Vagina (tissue), 2 donors: ENCODE results near the gene GATA3. TPM values are rescaled to one million over a fixed set of nuclear protein-coding genes. Genes with fewer than 3 reads are reported as not detected.

Source experiments
- DNase-seq, 2 donors: peaks; one replicate each; pipeline ENCODE4 v3.0.0-alpha.2; 2017; ENCODE audit errors: extremely low spot score in 2 of 2
- H3K27ac ChIP-seq: fragments of 200-600 bp; sonication (generic); one replicate; pipeline ENCODE4 v1.5.1; 2019
- H3K27me3 ChIP-seq: fragments of 200-600 bp; sonication (generic); one replicate; pipeline ENCODE4 v1.5.1; 2019
- H3K36me3 ChIP-seq, 2 donors: fragments of 200-600 bp; sonication (generic); one replicate each; pipeline ENCODE4 v1.5.1; 2017 to 2019
- H3K4me1 ChIP-seq: fragments of 200-600 bp; sonication (generic); one replicate; pipeline ENCODE4 v1.5.1; 2019
- H3K4me3 ChIP-seq, 2 donors: fragments of 200-600 bp; sonication (generic); 1 replicate in 1 of 2; 2 replicates in 1 of 2; pipeline ENCODE4 v1.5.1; 2016 to 2019
- H3K9me3 ChIP-seq: fragments of 200-600 bp; sonication (generic); one replicate; pipeline ENCODE4 v1.5.1; 2019
- CTCF ChIP-seq, 3 experiments: fragments of 450-650 bp in 2 of 3; fragments of 200-600 bp in 1 of 3; sonication (generic) in 1 of 3; IDR thresholded peaks; one replicate each; pipeline ENCODE4 v1.5.1; 2017 to 2019; ENCODE audit warnings: antibody characterized with exemption in 3 of 3, mild to moderate bottlenecking in 2 of 3, moderate library complexity in 2 of 3
- POLR2A ChIP-seq, 2 donors: fragments of 450-650 bp; IDR thresholded peaks; one replicate each; pipeline ENCODE4 v1.6.1; 2017; ENCODE audit warnings: antibody characterized with exemption in 2 of 2, mild to moderate bottlenecking in 2 of 2, moderate library complexity in 2 of 2
- POLR2AphosphoS5 ChIP-seq, 2 donors: sonication (generic); formaldehyde crosslinking; IDR thresholded peaks; one replicate each; pipeline ENCODE4 v1.9.0; 2017; ENCODE audit warnings: antibody characterized with exemption in 2 of 2, mild to moderate bottlenecking in 2 of 2, low read depth in 1 of 2; ENCODE audit not compliant: insufficient read depth in 1 of 2
- intact Hi-C: fragments of 100-400 bp; cut with DNase I; formaldehyde crosslinking; loops from one replicate; pipeline ENCODE4 v1.15.1; 2023
- total RNA-seq: library from RNA; depleted of rRNA; stranded (reverse); fragments of >200 nt; gene quantifications from one replicate; pipeline ENCODE4 v1.2.3, GENCODE V29; 2016

Gene GATA3
- total RNA-seq, 1 donor from 2014 or later, result 8.6 TPM

DNA sequence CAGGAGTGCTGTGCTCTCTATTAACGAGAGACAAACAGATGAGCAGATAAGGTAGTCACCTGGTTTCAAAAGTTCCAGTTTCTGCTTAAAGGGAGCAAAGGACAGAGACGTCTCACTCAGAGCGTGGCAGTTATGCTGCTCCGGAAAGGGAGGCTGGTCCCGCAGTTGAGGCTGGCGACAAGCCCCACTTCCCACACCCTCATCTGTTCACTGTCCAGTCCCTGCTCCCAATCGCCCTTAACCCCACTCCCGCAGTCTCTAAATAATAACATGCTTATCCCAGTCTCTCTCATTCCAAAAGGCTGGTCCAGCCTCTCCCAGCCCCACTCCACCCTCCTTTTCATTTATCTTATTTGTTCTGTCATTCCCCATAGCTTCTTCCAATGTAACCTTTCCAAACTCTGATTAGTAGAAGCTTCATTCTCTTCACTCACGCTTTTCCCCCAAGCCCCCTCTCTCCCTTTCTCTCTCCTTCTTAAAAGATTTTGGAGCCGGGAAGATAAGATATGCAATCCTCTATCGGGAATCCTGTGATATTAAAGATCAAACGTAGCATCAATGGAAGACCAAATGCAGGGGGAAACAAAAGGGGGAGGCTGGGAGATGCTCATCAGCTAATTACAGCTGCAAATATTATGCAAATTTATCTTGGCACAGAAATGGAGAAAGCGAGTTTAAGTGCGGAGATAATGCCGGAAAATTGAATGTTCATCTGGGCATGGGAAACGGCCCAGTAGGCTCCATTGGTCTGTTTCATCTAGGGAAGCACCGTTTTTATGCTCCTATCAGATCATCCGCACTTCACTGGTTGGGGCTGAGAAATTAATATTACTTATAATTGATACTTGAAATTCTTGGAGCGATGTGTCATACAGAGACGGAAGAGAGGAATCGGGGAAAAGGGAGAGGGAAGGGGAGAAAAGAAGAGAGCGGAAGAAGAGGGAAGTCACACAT lies 16.3 kb upstream of the GATA3 start:
- H3K4me3 ChIP-seq, result no peak overlapping the region
- peaks cover 31% of the 10 kb centered on the region for H3K27me3 ChIP-seq
- intact Hi-C loops, result no loop called here
- H3K36me3 ChIP-seq, result no peaks in the 10 kb centered on the region
- no peak overlapping the region for H3K27ac ChIP-seq
- no peaks in the 10 kb centered on the region for H3K9me3 ChIP-seq
- peaks cover 38% of the 10 kb centered on the region for H3K4me1 ChIP-seq
- no peak for DNase-seq
- TF ChIP-seq CTCF (IDR thresholded peaks at IDR 0.05) (no peak), POLR2A (IDR thresholded peaks at IDR 0.05) (no peak), POLR2AphosphoS5 (IDR thresholded peaks at IDR 0.05; ENCODE audit: insufficient read depth in 1 of 2, low read depth in 1 of 2) (no peak)

- no peak overlapping the region for H3K27ac ChIP-seq
- H3K4me3 ChIP-seq, result no peak overlapping the region
- H3K27me3 ChIP-seq, result peaks cover 37% of the 10 kb centered on the region
- no peak for DNase-seq
- peaks cover 39% of the 10 kb centered on the region for H3K4me1 ChIP-seq
- H3K36me3 ChIP-seq, result no peaks in the 10 kb centered on the region
- no peaks in the 10 kb centered on the region for H3K9me3 ChIP-seq
- TF ChIP-seq POLR2A (IDR thresholded peaks at IDR 0.05) (no peak), POLR2AphosphoS5 (IDR thresholded peaks at IDR 0.05; ENCODE audit: insufficient read depth in 1 of 2, low read depth in 1 of 2) (no peak), CTCF (IDR thresholded peaks at IDR 0.05) (no peak)
- intact Hi-C loops, result no loop called here
Measured at GRCh38 chr10:8039321-8039881, 15.1 kb upstream of the GATA3 start.

DNA sequence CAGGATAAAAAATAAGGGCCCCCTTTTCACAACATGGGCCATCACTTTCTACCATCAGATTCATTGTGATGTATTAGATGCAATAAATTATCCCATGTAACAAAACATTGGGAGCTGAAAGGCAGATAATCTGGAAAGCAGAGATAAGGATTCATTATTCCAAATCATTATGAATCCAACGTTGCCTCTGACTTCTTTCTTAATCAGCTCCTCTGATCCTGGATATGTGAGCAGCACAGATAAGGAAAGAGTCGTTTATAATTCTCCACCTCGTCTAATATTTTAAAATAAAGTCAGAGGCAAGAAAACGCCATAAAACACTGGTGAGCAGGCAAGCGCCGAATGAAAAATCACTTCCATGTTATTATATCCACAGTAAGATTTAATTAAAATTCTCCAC lies 13.8 kb upstream of the GATA3 start:
- TF ChIP-seq POLR2A (IDR thresholded peaks at IDR 0.05) (no peak), POLR2AphosphoS5 (IDR thresholded peaks at IDR 0.05; ENCODE audit: insufficient read depth in 1 of 2, low read depth in 1 of 2) (no peak), CTCF (IDR thresholded peaks at IDR 0.05) (no peak)
- Histone ChIP-seq H3K27me3 (peaks cover 31% of the 10 kb centered on the region), H3K9me3 (no peaks in the 10 kb centered on the region), H3K27ac (no peak overlapping the region), H3K4me3 (no peak overlapping the region), H3K4me1 (peaks cover 39% of the 10 kb centered on the region), H3K36me3 (no peaks in the 10 kb centered on the region)
- intact Hi-C loops, result no loop called here
- DNase-seq, result no peak

- no peaks in the 10 kb centered on the region for H3K9me3 ChIP-seq
- H3K4me3 ChIP-seq, result no peak overlapping the region
- no peak for TF ChIP-seq CTCF (IDR thresholded peaks at IDR 0.05)
- no peak for TF ChIP-seq POLR2AphosphoS5 (IDR thresholded peaks at IDR 0.05; ENCODE audit: insufficient read depth in 1 of 2, low read depth in 1 of 2)
- no peak for TF ChIP-seq POLR2A (IDR thresholded peaks at IDR 0.05)
- H3K4me1 ChIP-seq, result peaks cover 31% of the 10 kb centered on the region
- no peaks in the 10 kb centered on the region for H3K36me3 ChIP-seq
- no peak overlapping the region for H3K27ac ChIP-seq
- intact Hi-C loops, result no loop called here
- DNase-seq, result no peak
- peaks cover 29% of the 10 kb centered on the region for H3K27me3 ChIP-seq
Measured at GRCh38 chr10:8041284-8041991, 13.1 kb upstream of the GATA3 start.
